ENCODE results near the gene PIGU. TPM values are rescaled to one million over a fixed set of nuclear protein-coding genes. Genes with fewer than 3 reads are reported as not detected.
"Not testable (repeated sequence)": the region's sequence is repeated elsewhere in the genome, so short reads cannot be mapped to it uniquely, and the experiment has no call there.

The PIGU gene
- total and polyA plus RNA-seq, 2 donors (not counting 1 experiment from before 2014, with no cell fraction given): 6.4 to 42.6 TPM

- H2AFZ ChIP-seq (ENCODE audit: low read length): no peak overlapping the region
- DNase-seq (ENCODE audit: low read depth in 2 of 2): peak in 1 of 2 donors; percentile 19
Measured at GRCh38 chr20:34621383-34622367, 55.2 kb downstream of the PIGU start.

GRCh38 chr20:34621036-34621343 is 55.9 kb downstream of the PIGU start:
- TF ChIP-seq CTCF (conservative IDR thresholded peaks at IDR 0.05 in 1 of 2, IDR thresholded peaks at IDR 0.05 in 1 of 2; ENCODE audit: low read depth in 1 of 2, low read length in 2 of 2) (no peak), EZH2 (IDR thresholded peaks at IDR 0.05; ENCODE audit: low read length, missing control alignments) (no peak)

More at GRCh38 chr20:34621383-34622367, 55.2 kb downstream of the PIGU start:
- no peaks in the 10 kb centered on the region for H3K9me3 ChIP-seq (ENCODE audit: control insufficient read depth, insufficient read depth, low read depth, low read length)
- H3K27ac ChIP-seq (ENCODE audit: insufficient read depth, low read length): no peak overlapping the region
- no peaks in the 10 kb centered on the region for H3K36me3 ChIP-seq (ENCODE audit: control insufficient read depth, insufficient read depth, low read length)
- no peaks in the 10 kb centered on the region for H3K27me3 ChIP-seq (ENCODE audit: control insufficient read depth, insufficient read depth, low read length)
- H3K4me2 ChIP-seq (ENCODE audit: extremely low read depth, insufficient read depth, low read length): no peak overlapping the region
- no peaks in the 10 kb centered on the region for H4K20me1 ChIP-seq (ENCODE audit: control insufficient read depth, extremely low read depth, insufficient read depth, low read length)
- H3K4me1 ChIP-seq (ENCODE audit: control insufficient read depth, extremely low read depth, insufficient read depth, low read length): peaks cover 6% of the 10 kb centered on the region
- no peak overlapping the region for H3K9ac ChIP-seq (ENCODE audit: insufficient read depth, low read length)
- H3K4me3 ChIP-seq (replicated peaks in 1 of 4; ENCODE audit: control extremely low read depth in 1 of 4, insufficient read depth in 1 of 4, low read depth in 3 of 4, low read length in 4 of 4): no peak overlapping the region
- no peak for TF ChIP-seq CTCF (conservative IDR thresholded peaks at IDR 0.05 in 1 of 2, IDR thresholded peaks at IDR 0.05 in 1 of 2; ENCODE audit: low read depth in 1 of 2, low read length in 2 of 2)
- no peak for TF ChIP-seq EZH2 (IDR thresholded peaks at IDR 0.05; ENCODE audit: low read length, missing control alignments)
- no peaks in the 10 kb centered on the region for H3K79me2 ChIP-seq (ENCODE audit: control insufficient read depth, insufficient read depth, low read length)

GRCh38 chr20:34618676-34619075 is 58.2 kb downstream of the PIGU start:
- H3K79me2 ChIP-seq (ENCODE audit: control insufficient read depth, insufficient read depth, low read length): no peaks in the 10 kb centered on the region

More at GRCh38 chr20:34621036-34621343, 55.9 kb downstream of the PIGU start:
- Histone ChIP-seq H4K20me1 (ENCODE audit: control insufficient read depth, extremely low read depth, insufficient read depth, low read length) (no peaks in the 10 kb centered on the region), H3K4me2 (ENCODE audit: extremely low read depth, insufficient read depth, low read length) (no peak overlapping the region), H3K9ac (ENCODE audit: insufficient read depth, low read length) (no peak overlapping the region), H2AFZ (ENCODE audit: low read length) (no peak overlapping the region), H3K36me3 (ENCODE audit: control insufficient read depth, insufficient read depth, low read length) (no peaks in the 10 kb centered on the region), H3K4me1 (ENCODE audit: control insufficient read depth, extremely low read depth, insufficient read depth, low read length) (peaks cover 6% of the 10 kb centered on the region), H3K27ac (ENCODE audit: insufficient read depth, low read length) (no peak overlapping the region), H3K9me3 (ENCODE audit: control insufficient read depth, insufficient read depth, low read depth, low read length) (no peaks in the 10 kb centered on the region), H3K27me3 (ENCODE audit: control insufficient read depth, insufficient read depth, low read length) (no peaks in the 10 kb centered on the region), H3K4me3 (replicated peaks in 1 of 4; ENCODE audit: control extremely low read depth in 1 of 4, insufficient read depth in 1 of 4, low read depth in 3 of 4, low read length in 4 of 4) (no peak overlapping the region), H3K79me2 (ENCODE audit: control insufficient read depth, insufficient read depth, low read length) (no peaks in the 10 kb centered on the region)
- no peak for DNase-seq (ENCODE audit: low read depth in 2 of 2)

GRCh38 chr20:34616913-34617312 is 60.0 kb downstream of the PIGU start:
- H3K79me2 ChIP-seq (ENCODE audit: control insufficient read depth, insufficient read depth, low read length); H3K9ac ChIP-seq (ENCODE audit: insufficient read depth, low read length); H3K9me3 ChIP-seq (ENCODE audit: control insufficient read depth, insufficient read depth, low read depth, low read length); H4K20me1 ChIP-seq (ENCODE audit: control insufficient read depth, extremely low read depth, insufficient read depth, low read length); H2AFZ ChIP-seq (ENCODE audit: low read length); H3K4me3 ChIP-seq (replicated peaks in 1 of 4; ENCODE audit: control extremely low read depth in 1 of 4, insufficient read depth in 1 of 4, low read depth in 3 of 4, low read length in 4 of 4); H3K4me1 ChIP-seq (ENCODE audit: control insufficient read depth, extremely low read depth, insufficient read depth, low read length); DNase-seq (ENCODE audit: low read depth in 2 of 2); H3K27me3 ChIP-seq (ENCODE audit: control insufficient read depth, insufficient read depth, low read length); H3K36me3 ChIP-seq (ENCODE audit: control insufficient read depth, insufficient read depth, low read length); H3K27ac ChIP-seq (ENCODE audit: insufficient read depth, low read length); H3K4me2 ChIP-seq (ENCODE audit: extremely low read depth, insufficient read depth, low read length): not testable (repeated sequence)

More at GRCh38 chr20:34618676-34619075, 58.2 kb downstream of the PIGU start:
- Histone ChIP-seq H2AFZ (ENCODE audit: low read length) (no peak overlapping the region), H3K27ac (ENCODE audit: insufficient read depth, low read length) (no peak overlapping the region), H3K9me3 (ENCODE audit: control insufficient read depth, insufficient read depth, low read depth, low read length) (no peaks in the 10 kb centered on the region), H3K27me3 (ENCODE audit: control insufficient read depth, insufficient read depth, low read length) (no peaks in the 10 kb centered on the region), H3K9ac (ENCODE audit: insufficient read depth, low read length) (no peak overlapping the region), H3K4me2 (ENCODE audit: extremely low read depth, insufficient read depth, low read length) (no peak overlapping the region), H3K36me3 (ENCODE audit: control insufficient read depth, insufficient read depth, low read length) (no peaks in the 10 kb centered on the region), H3K4me3 (replicated peaks in 1 of 4; ENCODE audit: control extremely low read depth in 1 of 4, insufficient read depth in 1 of 4, low read depth in 3 of 4, low read length in 4 of 4) (no peak overlapping the region), H3K4me1 (ENCODE audit: control insufficient read depth, extremely low read depth, insufficient read depth, low read length) (peaks cover 6% of the 10 kb centered on the region), H4K20me1 (ENCODE audit: control insufficient read depth, extremely low read depth, insufficient read depth, low read length) (no peaks in the 10 kb centered on the region)
- no peak for TF ChIP-seq EZH2 (IDR thresholded peaks at IDR 0.05; ENCODE audit: low read length, missing control alignments)
- TF ChIP-seq CTCF (conservative IDR thresholded peaks at IDR 0.05 in 1 of 2, IDR thresholded peaks at IDR 0.05 in 1 of 2; ENCODE audit: low read depth in 1 of 2, low read length in 2 of 2): no peak
- DNase-seq (ENCODE audit: low read depth in 2 of 2): no peak
